OCI-LY7 (cell line): ENCODE results near the gene PRG3.

Experiments
- CTCF ChIP-seq: fragments of 200-600 bp; sonication (generic); conservative IDR thresholded peaks from 2 replicates; pipeline ENCODE4 v1.5.1; 2014; ENCODE audit warnings: mild to moderate bottlenecking, antibody characterized with exemption, low read length, moderate library complexity, mixed read lengths
- EZH2phosphoT487 ChIP-seq: fragments of 200-600 bp; sonication (generic); IDR thresholded peaks from 2 replicates; pipeline ENCODE4 v1.6.1; 2018; ENCODE audit warnings: low read depth, borderline replicate concordance, mild to moderate bottlenecking, mixed run types, antibody characterized with exemption, low read length, moderate library complexity, mixed read lengths

- TF ChIP-seq CTCF (no peak), EZH2phosphoT487 (no peak)
Observed at GRCh38 chr11:57370251-57370650, 10.7 kb downstream of the PRG3 start.
